Hindlimb muscle (tissue), 1 donor: ENCODE data around the gene RFNG. TPM values are rescaled to one million over a fixed set of nuclear protein-coding genes. Genes with fewer than 3 reads are reported as not detected.
A peak's percentile ranks its signal among the peaks of the same experiment; 100 is the strongest.

Experiments used
- DNase-seq: peaks from one replicate; pipeline ENCODE4 v3.0.0-alpha.2; 2013
- polyA plus RNA-seq: library from polyadenylated mRNA; unstranded; fragments of 120-200 nt; gene quantifications from one replicate; pipeline ENCODE4 v1.2.1, GENCODE V29; 2013; ENCODE audit not compliant: insufficient read length

Gene RFNG
- polyA plus RNA-seq, 1 donor: 34.8 TPM

DNA sequence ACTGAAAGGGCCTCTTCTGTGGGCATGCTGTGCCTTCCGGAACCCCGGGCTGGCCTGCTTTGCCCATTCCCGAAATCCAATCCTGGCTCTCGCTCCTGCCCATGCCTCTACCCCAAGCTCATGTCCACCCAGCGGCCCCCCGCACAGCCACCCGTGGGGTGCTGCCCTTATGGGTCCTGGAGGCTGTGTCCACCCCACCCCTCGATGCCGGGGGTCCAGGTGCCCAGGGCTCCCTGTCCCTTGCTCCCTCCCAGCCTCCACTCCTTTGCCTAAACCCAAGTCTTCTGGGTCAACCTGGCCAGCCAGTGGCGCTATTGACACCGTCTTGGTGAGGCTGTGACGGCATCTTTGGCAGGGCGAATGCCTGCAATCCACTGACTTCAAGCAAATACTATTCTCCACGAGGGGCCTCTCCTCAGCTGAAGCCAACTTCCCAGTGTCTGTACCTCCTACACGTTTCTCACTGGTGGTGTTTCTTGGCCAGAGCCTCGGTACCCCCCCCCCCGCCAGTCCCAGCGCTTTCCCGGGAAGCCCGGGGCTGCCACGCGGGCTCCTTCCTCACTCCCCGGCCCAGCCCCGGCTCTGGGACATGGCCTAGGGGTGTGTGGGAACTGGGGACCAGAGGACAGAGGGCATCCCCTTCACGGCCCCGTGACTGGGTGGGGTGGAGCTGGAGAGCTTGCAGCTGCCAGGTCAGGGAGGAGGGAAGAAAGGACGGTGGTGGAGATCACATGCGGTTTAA lies 26.2 kb upstream of the RFNG start:
- DNase-seq: peak; percentile 62

DNA sequence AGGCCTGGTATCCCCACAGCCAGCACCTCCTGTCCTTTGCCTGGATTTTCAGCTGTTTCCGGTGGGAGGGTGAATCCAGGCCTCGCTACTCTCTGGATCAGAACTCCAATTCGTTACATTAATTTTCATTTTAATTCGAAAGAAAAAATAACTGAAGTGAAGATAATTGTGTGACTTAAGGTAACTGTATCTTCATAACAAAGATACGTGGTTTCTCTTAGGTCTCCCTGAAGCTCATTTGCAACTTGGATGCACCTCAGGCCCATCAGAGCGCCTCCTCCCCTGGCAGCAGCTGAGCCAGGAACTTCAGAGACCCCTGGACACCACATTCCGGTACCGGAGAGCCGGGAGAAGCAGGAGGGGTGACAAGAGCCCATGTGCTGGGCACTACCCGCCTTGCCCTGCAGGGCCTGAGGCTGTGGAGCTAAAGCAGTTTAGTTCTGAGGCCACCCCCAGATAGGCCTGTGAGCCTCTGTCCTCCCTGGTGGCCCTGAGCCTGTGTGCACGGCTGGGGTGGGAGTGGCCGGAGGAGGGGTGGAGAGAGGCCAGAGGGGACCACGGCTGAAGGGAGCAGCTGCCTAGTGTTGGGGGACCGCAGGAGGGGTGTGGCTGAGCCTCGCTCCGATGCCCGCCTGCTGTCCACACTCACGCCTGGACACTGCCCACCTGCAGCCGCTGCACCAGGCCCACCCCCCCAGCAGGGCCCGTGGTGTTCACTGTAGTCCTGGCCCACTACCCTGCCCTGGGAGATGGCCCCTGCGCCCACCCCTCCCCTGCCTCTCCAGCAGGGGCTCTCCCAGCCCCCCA lies 25.4 kb upstream of the RFNG start:
- DNase-seq: no peak

DNA sequence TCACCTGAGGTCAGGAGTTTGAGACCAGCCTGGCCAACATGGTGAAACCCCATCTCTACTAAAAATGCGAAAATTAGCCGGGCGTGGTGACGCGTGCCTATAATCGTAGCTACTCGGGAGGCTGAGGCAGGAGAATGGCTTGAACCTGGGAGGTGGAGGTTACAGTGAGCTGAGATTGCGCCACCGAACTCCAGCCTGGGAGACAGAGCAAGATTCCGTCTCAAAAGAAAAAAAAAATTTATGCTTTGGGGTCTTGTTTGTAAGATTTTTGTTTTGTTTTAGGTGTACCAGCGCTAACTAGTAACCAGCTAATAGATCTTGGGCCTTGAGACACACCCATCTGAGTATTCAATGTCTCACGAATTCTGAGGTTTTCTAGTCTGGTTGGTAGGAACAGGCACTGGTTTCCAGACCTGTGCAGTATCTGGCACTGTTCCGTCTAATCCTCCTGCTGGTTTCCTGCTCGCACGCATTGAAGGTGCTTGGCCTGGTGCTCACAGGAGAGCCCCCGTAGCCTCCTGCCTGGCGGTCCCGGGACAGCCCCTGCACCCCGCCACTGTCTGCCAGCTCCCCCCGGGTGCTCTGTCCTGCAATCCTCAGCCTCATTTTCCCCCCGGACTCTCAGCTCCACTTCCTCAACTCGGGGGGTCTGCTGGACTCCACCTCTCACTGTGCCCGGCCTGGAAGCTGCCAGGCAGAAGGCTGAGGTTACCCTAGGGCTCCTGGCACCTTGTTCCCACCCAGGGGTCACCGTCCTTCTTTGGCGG lies 24.6 kb upstream of the RFNG start:
- no peak for DNase-seq

DNA sequence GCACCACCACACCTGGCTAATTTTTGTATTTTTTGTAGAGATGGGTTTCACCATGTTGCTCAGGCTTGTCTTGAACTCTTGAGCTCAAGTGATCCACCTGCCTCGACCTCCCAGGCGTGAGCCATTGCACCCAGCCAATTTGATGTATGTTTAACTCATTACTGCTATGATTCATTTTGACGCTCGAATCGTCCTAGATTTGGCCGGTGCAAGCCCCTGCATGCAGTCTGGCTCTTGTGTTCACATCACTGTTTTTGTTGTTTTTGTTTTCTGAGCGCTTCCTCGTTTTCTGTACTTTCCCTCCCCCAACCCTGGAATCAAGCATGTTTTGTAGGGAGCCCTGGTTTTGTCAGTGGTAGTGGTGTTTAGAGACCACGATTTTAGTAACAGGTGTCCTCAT lies 21.8 kb upstream of the RFNG start:
- no peak for DNase-seq

DNA sequence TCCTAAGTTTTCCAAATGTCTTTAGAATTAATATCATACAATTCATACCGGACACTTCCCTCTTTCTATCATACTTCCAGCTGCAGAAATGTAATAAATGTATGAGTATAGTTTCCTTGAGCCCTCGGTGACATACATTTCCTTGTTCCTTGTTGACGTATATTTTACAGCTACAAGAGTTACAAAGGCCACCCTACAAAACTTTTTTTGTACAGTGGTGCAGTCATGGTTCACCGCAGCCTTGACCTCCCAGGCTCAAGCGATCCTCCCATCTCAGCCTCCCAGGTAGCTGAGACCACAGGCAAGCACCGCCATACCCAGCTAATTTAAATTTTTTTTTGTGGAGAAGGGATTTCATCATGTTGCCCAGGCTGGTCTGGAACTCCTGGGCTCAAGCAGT lies 21.2 kb upstream of the RFNG start:
- no peak for DNase-seq

DNA sequence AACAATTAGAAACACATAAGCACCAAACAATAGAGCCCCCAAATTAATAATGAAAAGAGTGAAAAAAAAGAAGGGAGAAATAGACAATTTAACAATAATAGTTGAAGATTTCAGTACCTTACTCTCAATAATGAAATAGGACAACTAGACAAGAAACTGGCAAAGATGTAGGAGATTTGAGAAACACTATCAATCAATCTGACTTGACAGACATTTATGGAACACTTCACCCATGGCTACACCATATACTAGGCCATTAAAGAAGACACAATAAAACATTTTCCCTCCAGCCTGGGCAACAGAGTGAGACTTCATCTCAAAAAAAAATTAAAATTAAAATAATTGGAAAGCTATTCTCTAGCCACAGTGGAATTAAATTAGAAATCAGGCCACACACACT lies 19.0 kb upstream of the RFNG start:
- no peak for DNase-seq

DNA sequence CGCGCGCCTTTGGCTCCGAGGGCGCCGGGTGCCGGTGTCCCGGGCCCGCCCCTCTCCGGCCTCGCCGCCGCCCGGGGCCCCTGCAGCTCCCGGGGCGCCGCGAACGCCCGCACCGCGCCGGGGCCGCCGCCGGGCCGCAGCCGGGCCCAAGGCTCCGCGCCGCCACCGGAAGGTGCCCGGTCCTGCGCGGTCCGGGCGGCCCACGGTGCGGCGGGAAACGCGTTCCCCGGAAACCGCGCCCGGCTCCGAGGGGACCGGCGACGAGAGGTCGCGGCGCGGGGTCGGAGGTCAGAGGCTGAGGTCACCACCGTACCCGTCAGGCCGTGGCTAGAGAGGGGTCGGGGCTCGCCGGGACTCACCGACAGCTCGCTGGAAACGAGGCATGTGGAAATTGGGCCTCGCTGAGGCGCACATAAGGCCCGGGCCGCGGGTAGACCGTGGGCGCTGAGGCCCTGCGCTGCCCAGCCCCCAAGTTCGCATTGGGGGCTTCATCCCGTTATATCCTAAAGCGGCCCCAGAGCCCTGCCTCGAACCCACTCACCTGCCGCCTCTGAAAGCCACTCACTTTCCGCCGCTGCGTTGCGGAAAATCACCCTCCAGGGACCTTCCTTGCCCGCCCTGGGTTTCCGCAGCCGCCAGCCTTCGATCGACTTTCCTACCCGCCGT lies 14.2 kb upstream of the RFNG start, which contains the start of gene DUS1L:
TSS of gene DUS1L (minus strand) at position 167 of the 666 bp plus-strand sequence. CDS start 745 bp downstream, outside the sequence.
- peak; percentile 73 for DNase-seq

DNA sequence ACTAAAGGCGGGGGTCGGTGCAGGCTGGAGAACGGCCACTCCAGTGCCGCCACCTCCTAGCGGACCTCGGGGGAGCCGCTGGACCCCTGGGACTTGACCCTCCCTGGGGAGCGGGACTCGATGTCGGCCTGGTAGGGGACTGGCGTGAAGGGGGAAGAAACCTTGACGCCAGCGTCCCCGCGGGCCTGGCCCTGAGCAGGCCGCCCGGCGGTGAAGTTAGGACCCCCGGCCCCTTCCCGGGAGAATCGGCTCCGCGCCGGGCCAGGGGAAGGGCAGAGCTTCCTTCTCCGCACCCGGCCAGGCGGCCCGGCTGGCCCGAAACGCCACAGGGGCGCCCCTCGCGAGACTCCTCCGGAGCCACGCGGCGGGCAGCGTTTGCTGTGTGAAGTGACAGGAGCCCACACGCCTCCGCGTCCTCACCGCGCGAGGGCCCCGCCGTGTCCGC lies 13.6 kb upstream of the RFNG start:
- DNase-seq: no peak

DNA sequence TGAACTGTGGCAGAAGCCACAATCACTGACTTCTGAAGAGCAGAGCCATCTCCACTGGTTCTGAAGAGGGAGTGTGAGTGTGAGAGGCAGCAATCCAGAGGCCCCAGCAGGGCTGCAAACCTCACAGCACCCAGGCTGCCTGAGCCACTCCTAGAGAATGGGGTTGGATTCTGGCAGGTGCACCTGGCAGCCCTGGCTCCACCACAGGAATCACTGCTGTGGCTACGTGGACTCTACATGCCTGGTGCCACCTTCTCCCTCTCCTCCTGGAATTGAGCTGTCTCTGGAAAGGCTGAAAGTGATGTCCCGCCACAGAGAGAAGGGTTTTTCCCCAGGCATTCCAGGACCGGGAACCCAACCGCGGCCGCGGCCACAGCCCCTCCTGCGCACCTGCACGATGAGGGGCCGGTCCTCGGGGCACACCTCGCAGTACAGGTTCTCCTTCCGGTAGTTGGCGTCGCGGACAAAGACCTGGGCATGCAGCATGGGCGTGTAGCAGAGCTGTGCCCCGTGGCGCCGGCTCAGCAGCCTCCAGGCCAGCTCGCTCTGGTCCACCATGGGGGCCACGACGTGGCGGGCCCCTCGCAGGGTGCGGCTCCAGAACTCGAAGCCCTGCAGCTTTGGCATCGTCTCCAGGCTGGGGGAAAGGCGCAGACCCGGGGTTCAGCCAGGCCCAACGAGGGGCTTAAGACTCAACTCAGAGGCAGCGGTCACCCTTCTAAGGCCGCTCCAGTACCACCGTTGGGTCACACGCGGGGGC lies 13.0 kb upstream of the RFNG start:
- no peak for DNase-seq

DNA sequence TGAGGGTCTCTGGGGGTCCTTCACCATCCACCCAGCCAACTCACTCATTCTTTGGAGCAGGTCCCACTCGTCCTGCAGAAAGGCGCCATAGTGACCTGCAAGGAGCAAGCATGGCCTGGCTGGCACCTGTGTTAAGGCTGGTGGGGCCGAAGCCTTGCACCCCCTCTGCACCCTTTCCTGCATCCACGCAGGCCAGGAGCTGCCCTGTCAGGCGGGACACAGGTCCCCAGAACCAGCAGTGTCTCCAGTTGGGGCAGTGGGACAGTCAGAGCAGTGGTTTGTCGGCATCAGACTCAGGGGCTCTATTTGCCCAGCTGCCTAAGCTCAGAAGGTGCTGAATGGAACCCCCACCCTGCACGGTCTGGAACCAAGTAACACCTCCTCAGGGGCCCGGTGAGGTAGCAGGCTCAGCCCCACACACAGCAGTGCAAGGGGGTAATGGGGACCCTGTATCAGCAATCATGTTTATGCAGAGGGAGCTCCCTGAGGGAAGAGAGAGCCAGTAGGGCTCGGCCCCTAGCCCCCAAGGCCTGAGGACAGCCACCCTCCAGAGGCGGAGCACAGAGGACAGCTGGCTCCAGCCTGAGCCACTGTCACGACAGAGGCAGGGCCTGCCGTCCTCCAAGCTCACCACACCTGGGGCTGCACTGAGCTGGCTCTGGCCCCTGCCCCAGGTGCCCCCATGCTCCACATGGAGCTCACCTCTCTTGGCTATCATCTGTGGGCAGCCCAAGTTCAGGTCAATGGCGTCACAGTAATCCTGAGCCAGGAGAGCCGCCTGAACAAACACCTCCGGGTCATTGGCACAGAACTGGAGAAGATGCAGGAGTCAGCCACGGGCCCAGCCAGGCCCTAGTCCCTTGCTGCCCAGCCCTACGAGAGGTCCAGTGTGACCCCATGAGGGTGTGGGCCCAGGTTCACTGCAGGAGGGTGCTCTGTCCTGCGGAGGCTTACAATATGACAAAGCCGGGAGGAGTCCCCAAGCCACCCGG lies 12.1 kb upstream of the RFNG start:
- DNase-seq: no peak

DNA sequence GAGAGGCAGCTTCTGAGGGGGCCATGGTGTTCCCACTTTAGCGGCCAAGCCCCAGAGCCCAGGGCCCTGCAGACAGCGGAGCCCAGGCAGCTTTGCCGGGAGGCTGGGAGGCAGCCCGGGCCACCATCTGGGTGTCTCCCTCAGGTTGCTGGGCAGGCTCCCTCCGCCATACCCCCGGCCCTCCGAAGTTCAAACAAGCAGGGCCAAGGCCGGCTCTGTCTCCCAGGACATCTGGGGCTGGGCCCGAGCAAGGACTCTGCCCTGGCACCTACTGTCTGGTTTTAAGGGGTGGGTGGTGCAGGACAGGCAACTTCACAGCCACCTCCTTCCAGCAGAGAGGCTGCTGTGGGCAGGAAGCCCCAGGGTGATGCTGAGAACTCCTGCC lies 11.4 kb upstream of the RFNG start:
- DNase-seq: no peak

DNA sequence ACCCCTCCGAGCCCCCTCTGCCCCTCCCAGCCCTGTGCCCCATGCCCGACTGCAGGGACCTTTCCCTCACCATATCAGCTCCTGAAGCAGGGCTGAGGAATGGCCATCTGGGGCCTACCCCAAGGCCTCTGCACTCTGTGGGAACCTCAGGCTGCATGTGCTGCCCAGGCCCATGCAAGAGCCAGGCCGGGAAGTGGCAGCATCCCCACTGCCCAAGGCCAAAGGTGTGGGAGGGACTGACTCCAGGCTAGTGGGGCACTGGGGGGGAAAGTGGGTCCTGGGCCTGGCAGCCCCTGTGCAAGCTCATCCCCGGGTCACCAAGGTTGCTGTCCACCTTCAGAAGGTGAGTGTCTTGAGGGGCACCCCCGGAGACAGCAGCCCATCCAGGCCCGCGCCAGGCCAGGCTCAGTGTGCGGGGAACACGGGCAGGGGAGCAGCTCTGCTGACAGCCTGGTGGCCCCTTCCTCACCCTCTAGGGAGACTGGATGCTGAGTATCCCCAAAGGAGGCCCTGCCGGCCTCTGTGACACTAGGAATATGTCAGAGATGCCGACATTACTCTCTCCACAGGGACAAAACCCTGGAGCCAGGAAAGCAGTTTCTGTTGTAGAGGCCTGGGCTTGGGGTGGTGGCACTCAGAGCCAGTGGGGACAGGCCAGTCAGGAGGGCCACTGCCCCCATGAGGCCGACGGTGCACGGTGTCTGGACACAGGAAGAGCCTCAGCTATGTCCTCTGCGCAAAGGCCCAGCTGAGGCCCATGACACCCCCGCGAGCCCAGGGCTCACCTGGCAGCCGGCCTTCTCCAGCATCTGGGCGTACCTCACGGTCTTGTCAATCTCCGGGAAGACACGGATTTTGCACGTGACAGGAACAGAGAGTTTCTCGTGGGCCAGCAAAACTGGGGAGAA lies 10.7 kb upstream of the RFNG start:
- no peak for DNase-seq

DNA sequence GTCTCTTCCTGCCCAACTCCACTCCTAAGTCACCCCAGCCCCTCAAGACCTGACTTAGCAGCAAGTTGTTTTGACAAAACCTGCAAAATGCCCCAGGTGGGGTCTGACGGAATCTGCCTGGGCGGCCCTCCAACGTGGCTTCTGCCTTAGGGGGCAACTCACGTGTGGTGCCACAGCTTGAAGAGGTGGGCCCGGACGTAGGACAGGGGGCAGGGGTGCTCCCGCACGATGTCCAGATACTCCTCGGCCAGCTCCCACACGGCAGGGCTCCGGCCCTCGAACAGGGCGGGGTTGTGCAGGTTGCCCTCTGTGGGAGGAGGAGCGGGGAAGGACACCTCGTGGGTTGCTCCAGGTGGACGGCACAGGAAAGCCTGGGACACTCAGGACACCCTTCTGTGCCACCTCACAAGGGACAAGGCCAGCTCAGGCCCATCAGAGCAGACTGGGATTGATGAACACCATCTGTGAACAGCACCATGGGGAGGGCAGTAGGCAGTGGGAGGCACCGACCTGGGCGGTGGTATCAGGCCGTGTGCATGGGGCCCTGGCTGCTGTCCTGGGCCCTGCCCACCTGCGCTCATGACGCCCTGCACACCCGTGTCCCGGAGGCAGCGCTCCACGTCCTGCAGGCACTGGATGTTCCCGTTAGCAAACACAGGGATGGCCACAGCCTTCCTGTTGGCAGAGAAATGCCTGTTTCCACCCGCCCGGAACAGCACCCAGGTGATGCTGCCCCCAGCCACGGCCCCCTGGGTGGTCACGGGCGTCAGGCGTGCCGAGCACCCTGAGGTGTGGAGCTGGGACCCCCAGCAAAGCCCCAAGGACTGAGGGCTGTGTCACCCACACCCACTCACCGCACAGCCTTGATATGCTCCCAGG lies 9.7 kb upstream of the RFNG start:
- no peak for DNase-seq

DNA sequence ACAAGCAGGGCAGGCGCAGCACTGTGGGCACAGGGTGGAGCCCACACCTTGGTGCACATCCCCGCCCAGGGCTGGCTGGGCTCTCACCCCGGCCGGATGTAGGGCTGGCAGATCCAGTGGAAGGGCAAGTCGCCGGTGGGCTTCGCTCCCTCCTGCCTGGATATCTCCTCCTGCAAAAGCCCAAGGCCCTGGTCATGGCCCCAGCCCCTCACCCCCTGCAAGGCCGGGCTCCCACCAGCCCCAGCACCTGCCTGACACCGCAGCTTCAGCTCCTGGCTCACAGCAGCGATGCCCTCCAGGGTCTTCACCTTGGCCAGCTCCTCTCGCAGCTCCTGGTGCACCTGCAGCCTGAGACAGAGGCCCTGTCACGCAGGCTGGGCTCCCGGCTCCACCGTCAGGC lies 9.0 kb upstream of the RFNG start:
- no peak for DNase-seq

DNA sequence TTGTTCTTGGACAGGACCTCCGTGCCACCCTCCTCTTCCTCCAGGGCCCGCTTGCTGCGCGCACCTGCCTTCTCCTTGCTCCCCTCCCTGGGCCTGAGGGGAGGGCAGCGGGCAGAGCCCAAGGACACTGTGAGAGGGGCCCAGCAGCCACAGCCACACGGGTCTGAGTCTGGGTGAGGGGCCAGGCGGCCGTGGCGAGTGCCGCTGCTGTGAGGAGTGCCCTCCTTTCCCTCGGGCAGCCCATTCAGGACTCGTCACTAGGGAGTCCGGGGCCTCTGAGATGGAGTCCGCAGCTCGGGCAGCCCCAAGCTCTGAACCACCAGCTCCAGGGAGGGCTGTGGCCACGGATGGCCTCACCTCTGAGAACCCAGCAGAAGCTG lies 8.4 kb upstream of the RFNG start:
- DNase-seq: no peak

DNA sequence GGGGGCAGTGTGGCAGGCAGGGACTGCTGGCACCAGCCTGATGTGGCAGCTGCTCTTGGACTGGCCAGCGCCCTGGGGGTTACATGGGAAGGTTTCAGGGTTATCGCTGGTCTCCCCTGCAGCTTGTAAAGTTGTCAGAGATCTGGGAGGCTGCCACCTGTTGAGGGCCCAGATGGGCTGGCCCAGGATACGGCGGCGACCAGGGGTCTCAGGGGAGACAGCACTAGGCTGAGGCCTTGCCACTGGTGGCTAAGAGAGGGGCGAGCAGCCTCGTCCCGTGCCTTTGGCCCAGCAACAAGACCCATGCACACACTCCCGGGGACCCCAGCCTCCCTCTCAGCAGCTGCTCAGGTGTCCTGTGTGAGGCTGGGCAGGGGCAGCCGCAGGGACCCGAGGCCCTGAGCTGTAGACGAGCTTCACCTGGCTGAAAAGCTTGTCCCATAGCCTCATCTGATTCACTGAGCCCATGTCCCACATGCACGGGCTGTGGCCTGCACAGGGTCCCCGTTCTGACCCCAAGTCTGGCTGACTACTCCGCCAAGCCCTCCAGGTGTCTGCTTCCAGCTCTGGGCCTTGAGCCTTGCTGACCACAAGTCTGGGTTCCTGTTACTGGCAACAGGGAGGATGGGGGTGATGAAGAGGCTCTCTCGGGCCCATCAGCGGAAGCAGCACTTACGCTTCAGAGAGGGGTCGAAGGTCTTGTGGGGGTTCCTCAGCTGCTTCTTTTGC lies 7.8 kb upstream of the RFNG start:
- no peak for DNase-seq

DNA sequence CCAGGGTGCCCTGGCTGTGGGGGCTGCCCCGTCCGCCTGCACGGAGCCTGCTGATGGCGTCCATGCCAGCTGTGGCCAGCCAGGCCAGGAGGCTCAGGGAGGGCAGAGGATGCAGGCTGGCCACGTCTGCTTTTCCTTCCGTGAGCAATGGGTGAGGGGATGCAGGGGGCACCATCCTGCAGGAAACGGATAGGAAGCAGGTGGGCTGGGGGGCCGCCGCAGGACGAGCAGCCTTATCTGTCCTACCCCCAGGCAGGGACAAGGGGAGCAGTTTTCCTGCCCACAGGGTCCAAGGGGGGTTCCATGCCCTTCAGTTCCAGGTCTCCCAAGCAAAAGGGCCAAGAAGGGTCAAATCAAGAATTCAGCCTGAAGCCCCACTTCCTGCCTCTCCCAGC lies 7.2 kb upstream of the RFNG start:
- no peak for DNase-seq
